ENCODE results near the gene LRRC75B.

The LRRC75B gene

DNA sequence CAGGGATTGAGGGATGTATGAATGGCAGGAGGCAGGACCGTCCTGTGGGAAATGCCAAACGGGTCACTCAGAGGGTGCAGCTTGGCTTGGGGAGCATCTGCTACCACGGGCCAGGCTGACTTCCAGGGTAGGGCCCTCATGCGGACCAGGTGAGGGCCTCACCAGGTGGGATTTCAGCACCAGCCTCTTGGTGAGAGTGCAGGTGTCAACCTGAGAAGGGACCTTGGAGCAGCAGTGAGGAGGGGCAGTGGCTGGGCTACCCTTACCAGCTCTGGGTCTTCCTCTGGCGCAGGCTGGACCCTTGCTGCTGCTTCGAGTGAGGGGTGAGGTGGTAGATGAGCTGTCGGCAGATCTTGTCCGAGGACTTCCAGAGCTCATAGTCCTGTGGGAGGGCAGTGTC is 4.9 kb downstream of the LRRC75B start:
- DNase-seq (ENCODE audit: insufficient read length, low spot score) (no peak), FAIRE-seq (no peak)

GRCh38 chr22:24587251-24587650 is 5.6 kb downstream of the LRRC75B start:
- DNase-seq (ENCODE audit: insufficient read length, low spot score) (no peak), FAIRE-seq (no peak)

- FAIRE-seq, result no peak
- no peak for DNase-seq (ENCODE audit: insufficient read length, low spot score)
These were observed 6.8 kb downstream of the LRRC75B start for GRCh38 chr22:24585927-24586546.

DNA sequence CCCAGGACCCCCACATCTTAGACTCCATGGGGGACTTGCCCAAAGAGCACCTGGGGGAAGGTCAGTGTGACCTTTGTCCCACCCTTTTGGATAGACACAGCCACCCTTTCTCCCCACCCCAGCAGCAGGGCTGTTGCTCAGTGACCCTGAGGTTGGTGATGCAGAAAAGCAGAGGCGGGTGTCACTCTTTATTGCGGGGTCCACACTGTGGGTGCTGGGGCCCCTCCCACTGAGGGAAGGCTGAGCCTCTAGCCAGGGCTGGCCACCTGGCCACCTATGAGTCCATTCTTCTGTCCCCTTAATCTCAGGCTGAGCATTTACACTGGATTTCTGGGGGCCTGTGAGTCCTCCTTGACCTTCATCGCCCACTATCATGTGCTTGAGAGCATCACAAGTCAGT is 7.4 kb downstream of the LRRC75B start:
- DNase-seq (ENCODE audit: insufficient read length, low spot score) (no peak), FAIRE-seq (no peak)

GRCh38 chr22:24584871-24585411 is 7.9 kb downstream of the LRRC75B start:
- DNase-seq (ENCODE audit: insufficient read length, low spot score) (no peak), FAIRE-seq (no peak)

DNA sequence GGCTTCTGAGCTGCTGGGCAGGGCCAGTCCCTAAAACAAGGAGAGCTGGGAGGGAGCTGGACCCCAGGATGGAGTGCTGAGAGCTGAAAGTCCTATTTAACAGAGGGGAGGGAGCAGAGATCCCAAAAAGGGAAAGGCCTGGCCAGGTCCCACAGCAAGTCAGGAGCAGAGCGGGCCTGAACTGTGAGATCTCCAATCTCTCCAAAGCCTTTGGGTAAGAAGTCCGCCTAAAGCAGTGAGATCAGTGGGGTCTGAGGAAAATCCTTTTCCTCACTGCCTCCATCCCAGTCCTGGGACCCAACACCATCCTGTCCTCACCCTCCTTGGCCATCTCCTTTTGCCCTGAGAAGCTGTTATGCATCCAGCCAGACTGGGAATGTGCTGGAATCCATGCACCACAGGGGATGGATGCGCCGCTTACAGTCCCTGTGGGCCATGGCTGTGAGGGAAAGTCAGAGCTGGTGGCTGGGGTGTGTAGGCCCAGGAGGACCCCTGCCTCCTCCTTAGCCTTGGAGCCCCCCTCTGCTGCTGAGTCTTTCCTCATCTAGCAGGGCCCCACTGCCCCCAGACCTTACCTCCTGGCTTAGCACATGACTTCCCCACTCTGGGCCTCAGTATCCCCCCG is 8.6 kb downstream of the LRRC75B start:
- FAIRE-seq (no peak), DNase-seq (ENCODE audit: insufficient read length, low spot score) (no peak)

GRCh38 chr22:24583221-24584165 is 9.4 kb downstream of the LRRC75B start:
- DNase-seq (ENCODE audit: insufficient read length, low spot score) (no peak), FAIRE-seq (no peak)

DNA sequence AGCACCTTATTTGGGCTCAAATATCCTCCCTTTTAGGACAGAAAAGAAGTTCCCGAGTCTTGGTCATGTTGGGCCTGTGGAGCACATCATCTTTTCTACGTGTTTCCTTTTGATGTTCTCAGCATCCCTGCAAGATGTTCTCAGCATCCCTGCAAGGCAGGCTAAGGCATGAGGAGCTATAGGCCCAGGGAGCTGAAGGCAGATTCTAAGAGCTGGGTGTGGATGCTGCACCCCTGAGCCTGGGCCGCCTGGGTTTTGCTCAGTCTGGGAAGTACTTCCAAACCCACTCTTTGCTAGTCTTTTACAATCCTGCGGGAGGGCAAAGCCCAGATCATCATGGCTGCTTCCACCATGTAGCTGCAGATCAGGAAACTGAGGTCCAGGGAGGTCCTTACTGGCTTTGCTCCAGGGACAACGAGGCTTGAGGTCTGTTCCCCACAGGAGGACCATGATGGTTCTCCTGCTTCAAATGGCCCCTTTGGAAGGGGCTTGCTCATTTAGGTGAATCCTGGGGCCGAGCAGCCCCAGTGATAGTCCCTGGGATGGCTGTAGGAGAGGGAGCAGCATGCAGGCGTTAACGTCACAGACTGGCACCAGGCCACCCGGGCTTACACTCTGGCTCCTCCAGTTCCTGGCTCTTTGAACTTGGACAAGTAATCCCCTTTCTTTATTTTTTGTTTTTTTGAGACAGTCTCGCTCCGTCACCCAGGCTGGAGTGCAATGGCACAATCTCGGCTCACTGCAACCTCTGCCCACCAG is 10.6 kb downstream of the LRRC75B start:
- FAIRE-seq (no peak), DNase-seq (ENCODE audit: insufficient read length, low spot score) (no peak)

- DNase-seq (ENCODE audit: insufficient read length, low spot score) (no peak), FAIRE-seq (no peak)
These were observed 12.6 kb downstream of the LRRC75B start for GRCh38 chr22:24580276-24580675.

DNA sequence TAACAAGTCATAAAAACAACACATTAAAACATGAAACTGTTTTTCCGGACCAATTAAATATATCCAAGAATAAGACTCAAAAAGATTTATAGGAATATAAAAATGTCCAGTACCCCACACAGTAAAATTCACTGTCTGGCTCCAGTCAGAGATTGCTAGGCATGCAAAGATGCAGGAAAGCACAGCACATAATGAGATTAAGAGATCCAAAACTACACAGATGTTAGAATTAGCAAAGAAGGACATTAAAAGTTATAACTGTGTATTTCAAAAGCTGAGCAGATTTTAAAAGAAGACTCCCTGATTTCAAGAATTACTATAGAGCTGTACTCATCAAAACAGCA is 13.6 kb downstream of the LRRC75B start:
- DNase-seq (ENCODE audit: insufficient read length, low spot score) (no peak), FAIRE-seq (no peak)

- no peak for FAIRE-seq
- DNase-seq (ENCODE audit: insufficient read length, low spot score), result no peak
These were observed 14.3 kb downstream of the LRRC75B start for GRCh38 chr22:24578355-24579257.

GRCh38 chr22:24576778-24577177 is 16.1 kb downstream of the LRRC75B start:
- FAIRE-seq (no peak), DNase-seq (ENCODE audit: insufficient read length, low spot score) (no peak)

DNA sequence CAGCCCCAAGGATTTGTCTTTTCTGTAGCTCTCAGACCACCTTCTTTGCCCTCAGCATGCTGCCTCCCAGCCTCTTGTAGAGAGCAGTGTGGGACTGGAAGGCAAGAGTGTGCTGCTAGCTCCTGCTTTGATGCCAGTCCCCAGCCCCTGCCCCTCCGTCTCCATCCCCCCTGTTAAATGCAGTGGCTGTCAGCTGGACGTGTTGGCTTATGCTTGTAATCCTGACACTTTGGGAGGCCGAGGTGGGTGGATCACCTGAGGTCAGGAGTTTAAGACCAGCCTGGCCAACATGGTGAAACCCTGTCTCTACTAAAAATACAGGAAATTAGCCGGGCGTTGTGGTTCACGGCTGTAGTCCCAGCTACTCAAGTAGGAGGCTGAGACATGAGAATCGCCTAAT is 21.6 kb downstream of the LRRC75B start:
- no peak for FAIRE-seq
- DNase-seq (ENCODE audit: insufficient read length, low spot score), result no peak

- no peak for DNase-seq (ENCODE audit: insufficient read length, low spot score)
- no peak for FAIRE-seq
These were observed 25.2 kb downstream of the LRRC75B start for GRCh38 chr22:24567668-24568067.

DNA sequence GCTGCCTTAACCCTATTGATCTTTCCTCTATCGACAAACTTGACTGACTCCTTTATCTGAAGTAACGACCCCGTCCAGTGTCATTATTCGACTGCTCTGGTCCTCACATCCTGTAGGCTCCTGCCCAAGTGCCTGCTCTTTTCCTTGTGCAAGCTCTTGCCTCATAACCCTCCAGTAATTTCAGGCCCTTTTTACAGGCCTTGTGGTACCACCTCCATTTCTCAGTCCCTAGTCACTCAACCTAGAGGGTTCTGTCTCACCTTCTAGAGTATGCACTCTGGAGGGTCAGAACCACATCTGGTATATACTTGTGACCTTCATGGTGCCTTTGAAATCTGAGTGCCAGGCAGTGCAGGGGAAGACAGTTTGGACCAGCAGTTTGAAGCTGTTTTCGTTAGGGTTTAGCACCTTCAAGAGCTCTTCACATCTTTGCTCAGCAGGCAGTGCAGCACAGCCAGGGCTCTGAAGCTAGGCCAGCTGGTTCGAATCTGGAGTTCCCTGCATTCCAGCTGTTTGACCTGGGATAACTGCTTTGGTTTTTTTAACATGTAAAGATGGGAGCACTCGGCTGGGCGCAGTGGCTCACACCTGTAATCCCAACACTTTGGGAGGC is 25.9 kb downstream of the LRRC75B start:
- FAIRE-seq, result no peak
- no peak for DNase-seq (ENCODE audit: insufficient read length, low spot score)

DNA sequence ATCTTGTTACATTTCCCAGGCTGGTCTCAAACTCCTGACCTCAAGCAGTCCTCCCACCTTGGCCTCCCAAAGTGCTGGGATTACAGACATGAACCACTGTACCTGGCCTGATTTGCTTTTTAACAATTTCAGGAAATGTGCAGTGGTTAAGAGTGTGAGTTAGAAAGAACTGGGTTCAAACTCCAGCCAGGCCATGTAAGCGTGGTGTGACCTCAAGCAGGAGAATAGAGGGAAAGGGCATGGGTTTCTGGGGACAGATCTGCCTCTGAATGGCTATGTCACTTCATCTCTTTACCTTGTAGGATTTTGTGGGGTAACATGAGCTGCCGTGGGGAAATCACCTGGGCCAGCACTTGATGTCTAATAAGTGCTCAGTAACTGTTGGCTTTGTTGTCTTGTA is 27.8 kb downstream of the LRRC75B start:
- DNase-seq (ENCODE audit: insufficient read length, low spot score) (no peak), FAIRE-seq (no peak)

DNA sequence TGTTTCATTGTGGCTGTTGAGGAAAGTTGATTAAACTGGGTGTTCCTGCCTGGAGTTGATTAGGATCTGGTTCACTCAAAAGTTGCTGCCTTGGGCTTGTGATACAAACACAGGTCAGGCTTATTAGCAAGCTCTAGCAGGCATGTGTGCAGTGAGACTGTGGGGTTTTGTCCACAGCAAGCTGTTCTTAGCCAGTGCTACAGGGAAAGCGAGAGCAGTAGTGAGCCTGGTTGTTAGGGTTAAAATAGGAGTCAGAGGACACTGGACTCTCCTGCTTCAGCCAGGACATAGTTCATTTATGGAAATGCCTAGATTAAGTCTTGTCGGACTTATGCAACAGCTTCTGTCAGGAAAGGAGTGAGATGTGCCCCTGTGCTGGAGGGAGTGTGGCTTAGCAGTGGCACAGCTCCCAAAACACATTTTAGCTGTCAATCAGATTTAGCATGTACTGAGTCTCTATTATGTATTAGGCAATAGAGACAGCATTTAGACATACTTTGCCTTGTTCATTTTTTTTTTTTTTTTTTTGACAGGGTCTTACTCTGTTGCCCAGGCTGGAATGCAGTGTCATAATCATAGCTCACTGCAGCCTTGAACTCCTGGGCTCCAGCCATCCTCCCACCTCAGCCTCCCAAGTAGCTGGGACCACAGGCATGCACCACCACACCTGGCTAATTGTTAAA is 28.4 kb downstream of the LRRC75B start:
- no peak for DNase-seq (ENCODE audit: insufficient read length, low spot score)
- no peak for FAIRE-seq

DNA sequence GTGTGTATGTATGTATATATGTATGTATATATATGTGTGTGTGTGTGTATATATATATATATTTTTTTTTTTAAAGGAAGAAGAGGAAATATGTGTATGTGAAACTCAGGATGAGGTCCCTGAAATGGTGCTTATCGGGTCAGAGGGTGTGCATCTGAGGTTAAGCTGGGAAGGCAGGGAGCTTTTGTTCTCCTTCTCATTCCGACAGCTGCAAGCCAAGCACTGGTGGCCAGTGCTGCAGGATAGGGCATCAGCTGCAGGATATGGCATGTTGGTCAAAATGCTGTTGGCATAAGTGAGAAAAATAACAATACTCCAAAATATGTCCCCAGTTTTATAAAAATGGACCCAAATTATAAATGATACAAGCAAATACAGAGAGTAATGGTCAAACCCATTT is 29.6 kb downstream of the LRRC75B start:
- FAIRE-seq (no peak), DNase-seq (ENCODE audit: insufficient read length, low spot score) (no peak)

GRCh38 chr22:24559471-24559870 is 33.4 kb downstream of the LRRC75B start:
- FAIRE-seq (no peak), DNase-seq (ENCODE audit: insufficient read length, low spot score) (no peak)
